Testis (tissue), 3 donors: Measurements from ENCODE around the gene PROM2. TPM values are rescaled to one million over a fixed set of nuclear protein-coding genes. Genes with fewer than 3 reads are reported as not detected.

Experiments used
- DNase-seq: peaks from one replicate; pipeline ENCODE4 v3.0.0-alpha.2; 2019
- H3K27ac ChIP-seq, 2 donors: fragments of 200-600 bp; sonication (generic); one replicate each; pipeline ENCODE4 v1.5.1; 2019
- H3K27me3 ChIP-seq: fragments of 200-600 bp; sonication (generic); one replicate; pipeline ENCODE4 v1.5.1; 2019
- H3K36me3 ChIP-seq: fragments of 200-600 bp; sonication (generic); one replicate; pipeline ENCODE4 v1.5.1; 2017; ENCODE audit warnings: low read depth; ENCODE audit errors: missing control alignments
- H3K4me1 ChIP-seq: fragments of 200-600 bp; sonication (generic); one replicate; pipeline ENCODE4 v1.5.1; 2019
- H3K4me3 ChIP-seq, 2 donors: fragments of 200-600 bp; sonication (generic); one replicate each; pipeline ENCODE4 v1.5.1; 2017 to 2019
- H3K9me3 ChIP-seq: fragments of 200-600 bp; sonication (generic); one replicate; pipeline ENCODE4 v1.5.1; 2017
- POLR2A ChIP-seq: fragments of 450-650 bp; IDR thresholded peaks from one replicate; pipeline ENCODE4 v1.6.1; 2017; ENCODE audit warnings: antibody characterized with exemption, mild to moderate bottlenecking, moderate library complexity
- WGBS, 2 donors: methylation state at CpG; one replicate each; pipeline ENCODE4 v1.1.5; 2018; 5-methylcytosine and 5-hydroxymethylcytosine counted together
- intact Hi-C: fragments of 100-400 bp; cut with DNase I; formaldehyde crosslinking; loops from one replicate; pipeline ENCODE4 v1.15.1; 2023; ENCODE audit warnings: low total_unique reads
- polyA plus RNA-seq: library from polyadenylated mRNA; stranded (reverse); fragments of 350-450 nt; fragmentation: Illumina TruSeq; extraction: RNeasy Lipid Tissue Mini Kit (QIAGEN cat#74804); gene quantifications from one replicate; pipeline ENCODE4 v1.2.3, GENCODE V29; 2014; ENCODE audit warnings: low read depth, low replicate concordance; ENCODE audit not compliant: insufficient read depth
- total RNA-seq, 2 donors: library from RNA; depleted of rRNA; stranded (reverse); fragments of >200 nt; gene quantifications; one replicate each; pipeline ENCODE4 v1.2.3, GENCODE V29; 2016
- TF ChIP-seq, protein P1 (sequence below), 3 experiments: fragments of 450-650 bp in 2 of 3; fragments of 200-600 bp in 1 of 3; sonication (generic) in 1 of 3; IDR thresholded peaks; one replicate each; pipeline ENCODE4 v1.5.1; 2016 to 2019; ENCODE audit warnings: antibody characterized with exemption in 3 of 3, mild to moderate bottlenecking in 2 of 3, moderate library complexity in 1 of 3

PROM2 gene
- total and polyA plus RNA-seq, 3 donors from 2014 or later, result 1.3 to 2.4 (median 2.1) TPM

- Histone ChIP-seq H3K4me3 (no peak overlapping the region), H3K36me3 (no peaks in the 10 kb centered on the region), H3K27ac (no peak overlapping the region), H3K4me1 (no peaks in the 10 kb centered on the region), H3K27me3 (no peaks in the 10 kb centered on the region), H3K9me3 (no peaks in the 10 kb centered on the region)
- DNase-seq, result no peak
- WGBS, 2 donors, result 93 to 100% methylated on average over 1 to 5 of the region's 5 CpGs
- TF ChIP-seq POLR2A, result no peak
- TF ChIP-seq, protein P1, sequence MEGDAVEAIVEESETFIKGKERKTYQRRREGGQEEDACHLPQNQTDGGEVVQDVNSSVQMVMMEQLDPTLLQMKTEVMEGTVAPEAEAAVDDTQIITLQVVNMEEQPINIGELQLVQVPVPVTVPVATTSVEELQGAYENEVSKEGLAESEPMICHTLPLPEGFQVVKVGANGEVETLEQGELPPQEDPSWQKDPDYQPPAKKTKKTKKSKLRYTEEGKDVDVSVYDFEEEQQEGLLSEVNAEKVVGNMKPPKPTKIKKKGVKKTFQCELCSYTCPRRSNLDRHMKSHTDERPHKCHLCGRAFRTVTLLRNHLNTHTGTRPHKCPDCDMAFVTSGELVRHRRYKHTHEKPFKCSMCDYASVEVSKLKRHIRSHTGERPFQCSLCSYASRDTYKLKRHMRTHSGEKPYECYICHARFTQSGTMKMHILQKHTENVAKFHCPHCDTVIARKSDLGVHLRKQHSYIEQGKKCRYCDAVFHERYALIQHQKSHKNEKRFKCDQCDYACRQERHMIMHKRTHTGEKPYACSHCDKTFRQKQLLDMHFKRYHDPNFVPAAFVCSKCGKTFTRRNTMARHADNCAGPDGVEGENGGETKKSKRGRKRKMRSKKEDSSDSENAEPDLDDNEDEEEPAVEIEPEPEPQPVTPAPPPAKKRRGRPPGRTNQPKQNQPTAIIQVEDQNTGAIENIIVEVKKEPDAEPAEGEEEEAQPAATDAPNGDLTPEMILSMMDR (IDR thresholded peaks at IDR 0.05), result no peak
- intact Hi-C loops, result no loop called here
Measured at GRCh38 chr2:95307036-95307435, 32.8 kb downstream of the PROM2 start.

GRCh38 chr2:95307878-95308277, 33.6 kb downstream of the PROM2 start:
- H3K9me3 ChIP-seq, result no peaks in the 10 kb centered on the region
- no peak overlapping the region for H3K27ac ChIP-seq
- no peak for DNase-seq
- H3K27me3 ChIP-seq, result no peaks in the 10 kb centered on the region
- intact Hi-C loops, result no loop called here
- TF ChIP-seq, protein P1 (IDR thresholded peaks at IDR 0.05), result no peak
- no peak for TF ChIP-seq POLR2A
- 79 to 84% methylated on average over 6 to 8 of the region's 8 CpGs for WGBS, 2 donors
- no peaks in the 10 kb centered on the region for H3K4me1 ChIP-seq
- no peaks in the 10 kb centered on the region for H3K36me3 ChIP-seq
- no peak overlapping the region for H3K4me3 ChIP-seq

GRCh38 chr2:95308426-95308990, 34.3 kb downstream of the PROM2 start:
- Histone ChIP-seq H3K4me3 (no peak overlapping the region), H3K9me3 (no peaks in the 10 kb centered on the region), H3K4me1 (no peaks in the 10 kb centered on the region), H3K36me3 (no peaks in the 10 kb centered on the region), H3K27me3 (no peaks in the 10 kb centered on the region), H3K27ac (no peak overlapping the region)
- TF ChIP-seq POLR2A, result no peak
- TF ChIP-seq, protein P1 (IDR thresholded peaks at IDR 0.05), result no peak
- intact Hi-C loops, result no loop called here
- 74 to 90% methylated on average over 6 to 12 of the region's 12 CpGs for WGBS, 2 donors
- no peak for DNase-seq

- TF ChIP-seq, protein P1 (IDR thresholded peaks at IDR 0.05), result no peak
- TF ChIP-seq POLR2A, result no peak
- no peaks in the 10 kb centered on the region for H3K9me3 ChIP-seq
- no peak for DNase-seq
- H3K27ac ChIP-seq, result no peak overlapping the region
- no peaks in the 10 kb centered on the region for H3K27me3 ChIP-seq
- intact Hi-C loops, result no loop called here
- H3K4me3 ChIP-seq, result no peak overlapping the region
- H3K36me3 ChIP-seq, result no peaks in the 10 kb centered on the region
- no peaks in the 10 kb centered on the region for H3K4me1 ChIP-seq
- WGBS, 2 donors, result 89 to 95% methylated on average over 8 of the region's 8 CpGs
Measured at GRCh38 chr2:95309599-95309998, 35.4 kb downstream of the PROM2 start.

DNA sequence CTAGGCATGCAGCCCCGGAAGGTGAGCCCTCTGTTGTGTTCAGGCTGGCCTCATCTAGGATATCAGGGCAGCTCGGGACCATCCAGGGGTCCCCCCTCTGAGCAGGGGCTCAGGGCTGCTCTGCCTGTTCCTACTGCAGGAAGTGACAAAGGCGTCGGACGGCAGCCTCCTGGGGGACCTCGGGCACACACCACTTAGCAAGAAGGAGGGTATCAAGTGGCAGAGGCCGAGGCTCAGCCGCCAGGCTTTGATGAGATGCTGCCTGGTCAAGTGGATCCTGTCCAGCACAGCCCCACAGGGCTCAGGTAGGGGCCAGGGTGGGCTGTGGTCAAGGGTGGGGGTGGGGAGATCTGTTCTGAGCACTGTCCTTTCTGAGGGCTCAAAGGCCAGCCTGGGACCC, 36.0 kb downstream of the PROM2 start:
- DNase-seq, result no peak
- TF ChIP-seq POLR2A, result no peak
- TF ChIP-seq, protein P1 (IDR thresholded peaks at IDR 0.05), result no peak
- Histone ChIP-seq H3K27ac (no peak overlapping the region), H3K9me3 (no peaks in the 10 kb centered on the region), H3K4me1 (no peaks in the 10 kb centered on the region), H3K36me3 (no peaks in the 10 kb centered on the region), H3K4me3 (no peak overlapping the region), H3K27me3 (no peaks in the 10 kb centered on the region)
- WGBS, 2 donors, result 88 to 93% methylated on average over 6 to 8 of the region's 8 CpGs
- intact Hi-C loops, result no loop called here
